Liver (tissue), 9 donors: ENCODE data around the gene ZNF487. TPM values are rescaled to one million over a fixed set of nuclear protein-coding genes. Genes with fewer than 3 reads are reported as not detected.

Experiments used
- DNase-seq: peaks from one replicate; pipeline ENCODE4 v3.0.0-alpha.2; 2017; ENCODE audit warnings: low spot score
- H3K27ac ChIP-seq, 2 donors: one replicate each; pipeline ENCODE4 v1.7.0; 2013; ENCODE audit warnings: inconsistent platforms in 2 of 2, low read length in 2 of 2, control low read depth in 1 of 2, low read depth in 1 of 2, mild to moderate bottlenecking in 1 of 2
- H3K27me3 ChIP-seq, 4 donors: one replicate each; pipeline versions ENCODE4 v1.6.1 to v1.7.0; 2013; ENCODE audit warnings: low read length in 3 of 4, inconsistent platforms in 1 of 4, mild to moderate bottlenecking in 1 of 4, moderate library complexity in 1 of 4; ENCODE audit not compliant: control insufficient read depth in 4 of 4, insufficient read depth in 4 of 4
- H3K36me3 ChIP-seq, 4 donors: one replicate each; pipeline versions ENCODE4 v1.6.1 to v1.7.0; 2013; ENCODE audit warnings: low read length in 3 of 4, mild to moderate bottlenecking in 3 of 4, low read depth in 1 of 4, moderate library complexity in 1 of 4; ENCODE audit not compliant: control insufficient read depth in 4 of 4, insufficient read depth in 3 of 4
- H3K4me1 ChIP-seq, 4 donors: one replicate each; pipeline versions ENCODE4 v1.6.1 to v1.7.0; 2013; ENCODE audit warnings: low read length in 3 of 4, mild to moderate bottlenecking in 3 of 4, moderate library complexity in 1 of 4; ENCODE audit not compliant: control insufficient read depth in 4 of 4, insufficient read depth in 4 of 4
- H3K4me3 ChIP-seq, 3 donors: one replicate each; pipeline versions ENCODE4 v1.6.1 to v1.7.0; 2013; ENCODE audit warnings: low read length in 3 of 3, control low read depth in 1 of 3, low read depth in 1 of 3, mild to moderate bottlenecking in 1 of 3
- H3K9ac ChIP-seq, 2 donors: one replicate each; pipeline ENCODE4 v1.7.0; 2013; ENCODE audit warnings: low read length in 2 of 2, mild to moderate bottlenecking in 2 of 2, moderate library complexity in 2 of 2, control low read depth in 1 of 2, low read depth in 1 of 2
- H3K9me3 ChIP-seq, 4 donors: one replicate each; pipeline versions ENCODE4 v1.6.1 to v1.7.0; 2013; ENCODE audit warnings: low read length in 3 of 4; ENCODE audit not compliant: control insufficient read depth in 4 of 4
- ATF3 ChIP-seq: IDR thresholded peaks from 2 replicates; pipeline ENCODE4 v1.6.1; 2016; ENCODE audit warnings: antibody characterized with exemption
- CTCF ChIP-seq: fragments of 150-350 bp; IDR thresholded peaks from 2 replicates; pipeline ENCODE4 v1.5.1; 2017; ENCODE audit warnings: improper control_type of control experiment, low read depth, low read length; ENCODE audit not compliant: missing input control
- FOXA1 ChIP-seq: IDR thresholded peaks from 2 replicates; pipeline ENCODE4 v1.6.1; 2016; ENCODE audit warnings: antibody characterized with exemption
- FOXA2 ChIP-seq: IDR thresholded peaks from 2 replicates; pipeline ENCODE4 v1.6.1; 2016; ENCODE audit warnings: antibody characterized with exemption
- GABPA ChIP-seq, 2 donors: IDR thresholded peaks in 1 of 2; conservative IDR thresholded peaks in 1 of 2; 2 replicates each; pipeline ENCODE4 v1.6.1; 2016; ENCODE audit warnings: antibody characterized with exemption in 2 of 2, mild to moderate bottlenecking in 1 of 2, moderate library complexity in 1 of 2
- HNF4A ChIP-seq, 2 donors: conservative IDR thresholded peaks; 2 replicates each; pipeline ENCODE4 v1.6.1; 2016; ENCODE audit warnings: antibody characterized with exemption in 2 of 2, mild to moderate bottlenecking in 2 of 2
- HNF4G ChIP-seq: IDR thresholded peaks from 2 replicates; pipeline ENCODE4 v1.6.1; 2016; ENCODE audit warnings: antibody characterized with exemption
- JUND ChIP-seq, 2 donors: IDR thresholded peaks; 2 replicates each; pipeline ENCODE4 v1.6.1; 2016; ENCODE audit warnings: antibody characterized with exemption in 2 of 2
- MAX ChIP-seq: IDR thresholded peaks from 2 replicates; pipeline ENCODE4 v1.6.1; 2016; ENCODE audit warnings: antibody characterized with exemption
- NR2F2 ChIP-seq: IDR thresholded peaks from 2 replicates; pipeline ENCODE4 v1.6.1; 2016; ENCODE audit warnings: antibody characterized with exemption
- RAD21 ChIP-seq, 2 donors: IDR thresholded peaks; 2 replicates each; pipeline ENCODE4 v1.6.1; 2016; ENCODE audit warnings: antibody characterized with exemption in 2 of 2, mild to moderate bottlenecking in 2 of 2
- REST ChIP-seq: IDR thresholded peaks from 2 replicates; pipeline ENCODE4 v1.6.1; 2016; ENCODE audit warnings: antibody characterized with exemption, mild to moderate bottlenecking
- RXRA ChIP-seq, 2 donors: IDR thresholded peaks; 2 replicates each; pipeline ENCODE4 v1.6.1; 2017 to 2018; ENCODE audit warnings: antibody characterized with exemption in 2 of 2, mild to moderate bottlenecking in 1 of 2
- SP1 ChIP-seq: IDR thresholded peaks from 2 replicates; pipeline ENCODE4 v1.6.1; 2018; ENCODE audit warnings: antibody characterized with exemption, mild to moderate bottlenecking
- YY1 ChIP-seq: IDR thresholded peaks from 2 replicates; pipeline ENCODE4 v1.6.1; 2016; ENCODE audit warnings: antibody characterized with exemption, mild to moderate bottlenecking
- ZBTB33 ChIP-seq: IDR thresholded peaks from 2 replicates; pipeline ENCODE4 v1.6.1; 2016; ENCODE audit warnings: antibody characterized with exemption
- WGBS: extraction: QIAGEN DNeasy Blood & Tissue Kit; methylation state at CpG from one replicate; pipeline ENCODE4 v1.1.7; 2013; 5-methylcytosine and 5-hydroxymethylcytosine counted together
- polyA plus RNA-seq, 2 donors: library from polyadenylated mRNA; stranded (reverse) in 1 of 2; unstranded in 1 of 2; fragments of 200-250 nt in 1 of 2; fragments of >200 nt in 1 of 2; fragmentation: Nextera tagmentation in 1 of 2; extraction: Ambion mirVana in 1 of 2; gene quantifications; one replicate each; pipeline versions ENCODE4 v1.2.1 to v1.2.3, GENCODE V29; 2013 to 2015
- total RNA-seq, 2 donors: library from RNA; depleted of rRNA; stranded (reverse); fragments of >200 nt; gene quantifications; one replicate each; pipeline ENCODE4 v1.2.3, GENCODE V29; 2014
- donor health status: healthy.
- donor health status: healthy.
- donor health status: healthy.
- donor health status: healthy.
- donor health status: healthy.

ZNF487 gene
- total and polyA plus RNA-seq, 4 donors = 1.3 to 4.8 (median 1.9) TPM

GRCh38 chr10:43393606-43394360 lies 43.1 kb upstream of the ZNF487 start:
- H3K36me3 ChIP-seq = peaks cover 11 to 46% (median 44%) of the 10 kb centered on the region in 4 donors
- no peaks in the 10 kb centered on the region for H3K9me3 ChIP-seq
- no peak overlapping the region for H3K9ac ChIP-seq
- no peaks in the 10 kb centered on the region for H3K27me3 ChIP-seq
- 87% methylated on average over 3 of the region's 3 CpGs for WGBS
- TF ChIP-seq RXRA (IDR thresholded peaks at IDR 0.05) (no peak), ZBTB33 (no peak), MAX (no peak), FOXA2 (no peak), CTCF (no peak), HNF4A (conservative IDR thresholded peaks at IDR 0.05) (no peak), YY1 (no peak), HNF4G (no peak), ATF3 (no peak), JUND (IDR thresholded peaks at IDR 0.05) (no peak), REST (no peak), NR2F2 (no peak), GABPA (IDR thresholded peaks at IDR 0.05 in 1 of 2, conservative IDR thresholded peaks at IDR 0.05 in 1 of 2) (no peak)
- H3K27ac ChIP-seq = no peak overlapping the region
- DNase-seq = no peak
- H3K4me3 ChIP-seq = no peak overlapping the region
- peaks cover 2 to 49% (median 34%) of the 10 kb centered on the region in 4 donors for H3K4me1 ChIP-seq

GRCh38 chr10:43394868-43395267 lies 42.0 kb upstream of the ZNF487 start:
- H3K4me3 ChIP-seq = no peak overlapping the region
- WGBS = 76% methylated on average over 6 of the region's 6 CpGs
- H3K9me3 ChIP-seq = no peaks in the 10 kb centered on the region
- H3K27me3 ChIP-seq = no peaks in the 10 kb centered on the region
- H3K36me3 ChIP-seq = peaks cover 11 to 37% (median 34%) of the 10 kb centered on the region in 4 donors
- peaks cover 6 to 58% (median 45%) of the 10 kb centered on the region in 4 donors for H3K4me1 ChIP-seq
- peak overlapping the region in 1 of 2 donors; percentile 21 for H3K9ac ChIP-seq
- no peak overlapping the region for H3K27ac ChIP-seq
- DNase-seq = no peak
- TF ChIP-seq ATF3 (no peak), FOXA2 (no peak), SP1 (no peak), RAD21 (IDR thresholded peaks at IDR 0.05) (no peak), YY1 (no peak), REST (no peak), MAX (no peak), FOXA1 (no peak), NR2F2 (no peak)
